ENCODE results near the gene C16orf82.

The C16orf82 gene

DNA sequence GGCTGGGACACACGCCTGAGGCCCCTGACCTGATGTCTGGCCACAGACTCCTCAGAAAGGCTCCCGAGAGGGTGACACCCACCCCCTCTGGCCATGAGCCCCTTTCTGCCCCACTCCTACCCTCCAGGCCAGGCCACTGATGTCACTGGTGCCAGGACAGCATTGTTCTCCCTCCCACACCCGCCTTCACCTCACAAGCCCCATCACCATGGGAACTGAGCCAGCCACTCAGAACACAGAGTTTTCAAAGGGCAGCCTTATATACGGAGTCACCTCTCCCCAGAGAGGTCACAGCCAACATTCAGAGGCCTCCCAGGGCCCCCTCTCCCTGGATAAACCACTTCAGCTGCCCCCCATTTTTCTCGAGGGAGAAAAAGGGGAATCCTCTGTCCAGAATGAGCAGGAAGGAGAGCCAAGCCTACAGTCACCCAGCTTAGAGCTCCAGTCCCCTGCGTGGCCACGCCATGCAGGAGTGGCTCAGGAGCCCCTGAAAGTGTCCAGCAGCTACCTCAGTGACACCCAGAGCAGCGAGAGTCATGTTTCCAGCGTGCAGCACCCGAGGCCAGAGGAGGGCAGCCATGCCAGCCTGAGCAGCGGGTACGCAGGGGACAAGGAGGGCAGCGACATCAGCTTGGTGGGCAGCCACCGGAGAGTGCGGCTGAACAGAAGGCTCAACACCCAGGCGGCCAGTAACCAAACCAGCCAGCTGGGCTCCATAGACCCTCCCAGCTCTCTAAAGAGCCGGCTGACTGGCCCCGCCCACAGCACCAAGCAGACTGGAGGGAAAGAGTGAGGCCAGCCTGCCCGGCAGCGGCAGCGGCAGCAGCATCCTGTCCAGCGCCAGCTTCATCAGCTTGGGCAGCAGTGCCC, at the start of gene C16orf82:
Gene C16orf82 (plus strand): TSS at position 260 of the 870 bp plus-strand sequence.
- TF ChIP-seq, protein P1, sequence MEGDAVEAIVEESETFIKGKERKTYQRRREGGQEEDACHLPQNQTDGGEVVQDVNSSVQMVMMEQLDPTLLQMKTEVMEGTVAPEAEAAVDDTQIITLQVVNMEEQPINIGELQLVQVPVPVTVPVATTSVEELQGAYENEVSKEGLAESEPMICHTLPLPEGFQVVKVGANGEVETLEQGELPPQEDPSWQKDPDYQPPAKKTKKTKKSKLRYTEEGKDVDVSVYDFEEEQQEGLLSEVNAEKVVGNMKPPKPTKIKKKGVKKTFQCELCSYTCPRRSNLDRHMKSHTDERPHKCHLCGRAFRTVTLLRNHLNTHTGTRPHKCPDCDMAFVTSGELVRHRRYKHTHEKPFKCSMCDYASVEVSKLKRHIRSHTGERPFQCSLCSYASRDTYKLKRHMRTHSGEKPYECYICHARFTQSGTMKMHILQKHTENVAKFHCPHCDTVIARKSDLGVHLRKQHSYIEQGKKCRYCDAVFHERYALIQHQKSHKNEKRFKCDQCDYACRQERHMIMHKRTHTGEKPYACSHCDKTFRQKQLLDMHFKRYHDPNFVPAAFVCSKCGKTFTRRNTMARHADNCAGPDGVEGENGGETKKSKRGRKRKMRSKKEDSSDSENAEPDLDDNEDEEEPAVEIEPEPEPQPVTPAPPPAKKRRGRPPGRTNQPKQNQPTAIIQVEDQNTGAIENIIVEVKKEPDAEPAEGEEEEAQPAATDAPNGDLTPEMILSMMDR (conservative IDR thresholded peaks at IDR 0.05; ENCODE audit: low read depth), result no peak
- no peak for DNase-seq (ENCODE audit: low spot score)
- ChIA-PET POLR2A (ENCODE audit: low non-redundant PET) (no interaction called here), CTCF (no interaction called here)
- no peak within 1 kb of the TSS for H3K27ac ChIP-seq

DNA sequence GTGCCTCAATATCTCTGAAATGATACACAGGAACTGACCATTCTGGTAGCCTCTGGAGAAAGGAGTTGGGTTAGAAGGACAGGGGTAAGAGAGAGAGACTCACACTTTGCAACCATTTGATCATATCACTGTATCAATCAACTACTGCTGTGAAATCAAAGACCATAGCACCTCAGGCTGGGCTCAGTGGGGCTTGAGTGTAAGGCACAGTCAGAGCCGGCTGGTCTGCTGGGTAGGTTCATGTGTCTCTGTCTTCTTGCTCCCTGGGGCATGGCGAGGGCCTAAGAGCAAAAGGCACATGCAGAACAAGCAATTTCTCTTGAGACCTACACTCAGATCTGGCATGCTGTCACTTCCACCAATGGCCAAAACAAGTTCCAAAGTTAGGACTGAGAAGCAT, 46.7 kb upstream of the C16orf82 start:
- TF ChIP-seq, protein P1 (conservative IDR thresholded peaks at IDR 0.05; ENCODE audit: low read depth), result no peak
- POLR2A ChIA-PET (ENCODE audit: low non-redundant PET), result no interaction called here
- no peak for DNase-seq (ENCODE audit: low spot score)
- CTCF ChIA-PET, result no interaction called here
- no peak overlapping the region for H3K27ac ChIP-seq

DNA sequence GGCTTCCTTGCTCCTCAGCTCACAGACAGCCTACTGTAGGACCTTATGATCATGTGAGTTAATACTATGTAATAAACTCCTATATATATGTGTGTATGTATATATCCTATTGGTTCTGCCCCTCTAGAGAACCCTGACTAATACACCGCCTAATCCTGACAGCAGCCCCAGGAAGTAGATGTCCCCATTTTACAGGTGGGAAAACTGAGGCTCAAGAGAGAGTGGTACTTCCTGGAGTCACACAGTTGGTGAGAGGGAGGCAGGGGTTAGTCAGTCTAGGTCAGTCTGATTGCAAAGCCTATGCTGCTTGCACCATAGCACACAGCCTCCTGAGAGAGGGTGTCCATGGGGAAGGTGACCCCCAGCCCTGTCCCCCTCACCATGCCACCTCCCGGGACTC, 42.7 kb upstream of the C16orf82 start:
- DNase-seq (ENCODE audit: low spot score), result no peak
- H3K27ac ChIP-seq, result no peak overlapping the region
- POLR2A ChIA-PET (ENCODE audit: low non-redundant PET), result no interaction called here
- TF ChIP-seq, protein P1 (conservative IDR thresholded peaks at IDR 0.05; ENCODE audit: low read depth), result no peak
- CTCF ChIA-PET, result interaction anchor here (0.6 kb wide), 1 partner anchor 60 kb away, joined by 3 read pairs; no protein-coding TSS in a partner anchor

DNA sequence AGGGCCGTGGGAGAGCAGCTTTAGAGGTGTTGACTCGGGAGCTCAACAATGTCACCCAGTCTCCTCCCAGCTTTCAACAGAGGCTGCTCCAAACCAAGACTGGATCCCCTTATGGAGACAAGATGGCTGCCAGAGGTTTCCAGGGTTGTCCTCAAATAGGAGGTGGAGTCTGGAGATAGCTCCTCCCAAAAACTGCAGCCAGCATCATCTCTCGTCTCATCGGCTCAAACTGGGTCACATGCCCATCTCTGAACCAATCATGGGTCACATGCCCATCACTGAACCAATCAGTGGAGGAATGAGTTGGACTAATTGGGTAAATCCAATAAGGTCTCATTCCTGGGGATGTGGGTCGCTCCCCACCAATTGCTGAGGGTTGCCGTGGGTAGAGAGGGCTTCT, 41.1 kb upstream of the C16orf82 start:
- ChIA-PET CTCF (no interaction called here), POLR2A (ENCODE audit: low non-redundant PET) (no interaction called here)
- TF ChIP-seq, protein P1 (conservative IDR thresholded peaks at IDR 0.05; ENCODE audit: low read depth), result no peak
- no peak for DNase-seq (ENCODE audit: low spot score)
- H3K27ac ChIP-seq, result no peak overlapping the region

DNA sequence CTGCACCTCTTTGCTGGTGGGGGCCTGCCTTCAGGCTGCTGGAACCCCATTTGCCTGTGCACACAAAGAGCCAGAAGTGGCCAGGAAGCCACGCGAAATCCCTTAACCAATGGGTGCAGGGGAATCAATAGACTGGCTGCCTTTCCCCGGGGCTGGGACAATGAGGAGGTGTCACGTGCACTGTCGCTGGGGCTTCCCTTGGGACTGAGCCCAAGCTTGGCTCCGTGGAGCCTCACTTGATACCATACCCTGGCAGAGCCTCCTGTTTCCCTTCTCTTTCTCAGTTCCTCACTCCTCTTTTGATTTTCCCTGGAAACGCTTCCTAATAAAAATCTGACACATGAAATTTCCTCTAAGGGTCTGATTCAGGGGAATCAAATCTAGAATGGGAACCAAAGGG, 38.8 kb upstream of the C16orf82 start:
- CTCF ChIA-PET, result interaction anchor here (0.7 kb wide), 1 partner anchor 683 kb away, joined by 3 read pairs; no protein-coding TSS in a partner anchor
- no peak for DNase-seq (ENCODE audit: low spot score)
- H3K27ac ChIP-seq, result no peak overlapping the region
- POLR2A ChIA-PET (ENCODE audit: low non-redundant PET), result no interaction called here
- TF ChIP-seq, protein P1 (conservative IDR thresholded peaks at IDR 0.05; ENCODE audit: low read depth), result no peak

DNA sequence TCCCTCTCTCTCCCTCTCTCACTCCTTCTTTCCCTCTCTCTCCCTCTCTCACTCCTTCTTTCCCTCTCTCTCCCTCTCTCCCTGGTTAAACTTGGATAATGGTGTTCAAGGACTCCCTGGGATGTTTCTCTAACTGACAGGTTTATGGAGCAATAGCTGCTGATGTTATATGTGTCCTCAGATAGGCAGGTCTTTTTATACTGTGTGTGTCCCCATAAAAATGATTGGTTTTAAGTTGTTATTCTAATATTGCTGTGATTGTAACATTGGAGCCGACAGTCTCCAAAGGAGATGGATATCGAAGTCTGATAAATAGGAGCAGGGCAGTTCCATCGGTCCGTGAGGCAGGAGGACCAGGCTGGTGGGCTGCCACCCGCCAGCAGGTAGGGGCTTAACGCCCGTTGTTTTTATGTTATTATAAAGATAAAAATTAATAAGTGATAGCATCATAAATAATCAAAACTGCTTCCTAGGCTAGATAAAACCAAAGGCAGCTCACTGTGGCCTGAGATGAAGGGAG, 38.1 kb upstream of the C16orf82 start:
- H3K27ac ChIP-seq, result no peak overlapping the region
- TF ChIP-seq, protein P1 (conservative IDR thresholded peaks at IDR 0.05; ENCODE audit: low read depth), result no peak
- CTCF ChIA-PET, result interaction anchor here (0.5 to 0.7 kb wide), 2 partner anchors 102 to 683 kb away, joined by 3 read pairs; no protein-coding TSS in a partner anchor
- POLR2A ChIA-PET (ENCODE audit: low non-redundant PET), result no interaction called here
- no peak for DNase-seq (ENCODE audit: low spot score)

Data from RWPE1 (cell line).